ENCODE data around the gene EDARADD. TPM values are rescaled to one million over a fixed set of nuclear protein-coding genes. Genes with fewer than 3 reads are reported as not detected.

The EDARADD gene
- total RNA-seq, 1 experiment from 2014 or later: 35.4 TPM

- peak; percentile 96 for TF ChIP-seq TCF7L2 (IDR thresholded peaks at IDR 0.05; ENCODE audit: low read depth, low read length)
- TF ChIP-seq CTCF (IDR thresholded peaks at IDR 0.05): no peak
- peak in 1 of 2 experiments; percentile 14; a peak in 1 of 4 replicates for TF ChIP-seq REST (IDR thresholded peaks at IDR 0.05; ENCODE audit: insufficient read depth in 1 of 2, low read depth in 2 of 2, low read length in 1 of 2)
- CTCF ChIA-PET: no interaction called here
- H3K36me3 ChIP-seq (ENCODE audit: control insufficient read depth, insufficient read depth, low read length): no peaks in the 10 kb centered on the region
- peaks cover 52% of the 10 kb centered on the region for H3K4me1 ChIP-seq (ENCODE audit: control insufficient read depth, insufficient read depth, low read length)
- BruUV-seq (replicated peaks): no TSS peak
- peak overlapping the region; percentile 100 for H3K27ac ChIP-seq (ENCODE audit: low read length)
- intact Hi-C loops (cut with micrococcal nuclease; ENCODE audit: unreplicated experiment): no loop called here
- ATAC-seq: peak; percentile 86
- no peaks in the 10 kb centered on the region for H3K27me3 ChIP-seq (ENCODE audit: control insufficient read depth, insufficient read depth, low read length)
- in situ Hi-C loops (cut with HindIII; ENCODE audit: low pct_unique_long_range_greater_than_20kb, low sequenced_read_pairs): no loop called here
- H3K4me3 ChIP-seq (ENCODE audit: low read depth in 2 of 2, low read length in 2 of 2): peak overlapping the region in 1 of 2 experiments; percentile 25; a peak in 2 of 4 replicates
- POLR2A ChIA-PET: no interaction called here
- DNase-seq (ENCODE audit: low read depth, low spot score): no peak
- H3K9me3 ChIP-seq (ENCODE audit: control insufficient read depth, insufficient read depth, low read depth, low read length): no peaks in the 10 kb centered on the region
Observed at GRCh38 chr1:236515443-236515958, 121.4 kb downstream of the EDARADD start.

- peaks cover 58% of the 10 kb centered on the region for H3K4me1 ChIP-seq (ENCODE audit: control insufficient read depth, insufficient read depth, low read length)
- BruUV-seq (replicated peaks): no TSS peak
- H3K27ac ChIP-seq (ENCODE audit: low read length): peak overlapping the region; percentile 100
- CTCF ChIA-PET: no interaction called here
- intact Hi-C loops (cut with micrococcal nuclease; ENCODE audit: unreplicated experiment) (no loop called here), in situ Hi-C loops (cut with HindIII; ENCODE audit: low pct_unique_long_range_greater_than_20kb, low sequenced_read_pairs) (no loop called here)
- H3K27me3 ChIP-seq (ENCODE audit: control insufficient read depth, insufficient read depth, low read length): no peaks in the 10 kb centered on the region
- POLR2A ChIA-PET: interaction anchor here (0.6 kb wide), 2 partner anchors 16 to 281 kb away, joined by 3 to 4 read pairs; no protein-coding TSS in a partner anchor
- peak overlapping the region; percentile 3 to 47; a peak in 3 of 4 replicates for H3K4me3 ChIP-seq (ENCODE audit: low read depth in 2 of 2, low read length in 2 of 2)
- no peaks in the 10 kb centered on the region for H3K9me3 ChIP-seq (ENCODE audit: control insufficient read depth, insufficient read depth, low read depth, low read length)
- peak; percentile 82 for ATAC-seq
- no peaks in the 10 kb centered on the region for H3K36me3 ChIP-seq (ENCODE audit: control insufficient read depth, insufficient read depth, low read length)
- DNase-seq (ENCODE audit: low read depth, low spot score): no peak
- TF ChIP-seq TCF7L2 (IDR thresholded peaks at IDR 0.05; ENCODE audit: low read depth, low read length): peak; percentile 88
- TF ChIP-seq SIN3A (IDR thresholded peaks at IDR 0.05; ENCODE audit: borderline replicate concordance, insufficient read depth, low read depth, low read length): no peak
- no peak for TF ChIP-seq REST (IDR thresholded peaks at IDR 0.05; ENCODE audit: insufficient read depth in 1 of 2, low read depth in 2 of 2, low read length in 1 of 2)
- peak; percentile 64 for TF ChIP-seq POLR2AphosphoS5 (IDR thresholded peaks at IDR 0.05; ENCODE audit: low read depth, low read length)
- no peak for TF ChIP-seq CTCF (IDR thresholded peaks at IDR 0.05)
Observed at GRCh38 chr1:236516929-236517704, 123.0 kb downstream of the EDARADD start.
